Tibial nerve (tissue), 3 donors: ENCODE results near the gene AAK1.

Experiments
- CTCF ChIP-seq, 5 experiments: fragments of 200-600 bp in 3 of 5; fragments of 450-650 bp in 2 of 5; sonication (generic) in 3 of 5; IDR thresholded peaks; one replicate each; pipeline ENCODE4 v1.5.1; 2016 to 2019; ENCODE audit warnings: antibody characterized with exemption in 5 of 5, mild to moderate bottlenecking in 3 of 5, moderate library complexity in 2 of 5
- POLR2A ChIP-seq, 2 donors: fragments of 450-650 bp; IDR thresholded peaks; one replicate each; pipeline ENCODE4 v1.6.1; 2017; ENCODE audit warnings: antibody characterized with exemption in 2 of 2, mild to moderate bottlenecking in 2 of 2, moderate library complexity in 2 of 2

- TF ChIP-seq CTCF (IDR thresholded peaks at IDR 0.05) (no peak), POLR2A (IDR thresholded peaks at IDR 0.05) (no peak)
These were observed 65.4 kb downstream of the AAK1 start for GRCh38 chr2:69578198-69578540.
